GM19035 (cell line): ENCODE results near the gene SLC25A21.
"Not testable (repeated sequence)": the region's sequence is repeated elsewhere in the genome, so short reads cannot be mapped to it uniquely, and the experiment has no call there.

Experiments used
- ATAC-seq: cut with Tn5 transposase; IDR thresholded peaks from one replicate; pipeline ENCODE4 v1.9.1; 2021; ENCODE audit not compliant: unreplicated experiment

Gene SLC25A21

DNA sequence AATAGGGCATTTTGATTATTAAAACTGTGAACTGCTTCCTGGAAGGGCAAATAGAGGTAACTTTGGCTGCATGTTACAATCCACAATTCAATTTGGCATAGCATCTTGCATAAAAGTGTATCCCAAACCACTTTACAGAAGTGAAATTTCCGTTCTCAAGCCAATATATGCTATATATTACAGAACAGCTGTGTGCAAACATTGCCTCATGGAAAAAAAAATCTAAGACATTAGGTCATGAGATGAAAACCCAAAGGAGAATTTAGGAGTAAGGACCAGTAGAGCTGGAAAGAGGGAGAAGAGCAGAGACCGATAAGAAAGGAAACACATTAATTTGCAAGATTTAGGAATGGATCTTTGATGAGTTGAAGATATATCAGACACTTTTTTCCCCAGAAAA is 271.6 kb downstream of the SLC25A21 start:
- no peak for ATAC-seq

DNA sequence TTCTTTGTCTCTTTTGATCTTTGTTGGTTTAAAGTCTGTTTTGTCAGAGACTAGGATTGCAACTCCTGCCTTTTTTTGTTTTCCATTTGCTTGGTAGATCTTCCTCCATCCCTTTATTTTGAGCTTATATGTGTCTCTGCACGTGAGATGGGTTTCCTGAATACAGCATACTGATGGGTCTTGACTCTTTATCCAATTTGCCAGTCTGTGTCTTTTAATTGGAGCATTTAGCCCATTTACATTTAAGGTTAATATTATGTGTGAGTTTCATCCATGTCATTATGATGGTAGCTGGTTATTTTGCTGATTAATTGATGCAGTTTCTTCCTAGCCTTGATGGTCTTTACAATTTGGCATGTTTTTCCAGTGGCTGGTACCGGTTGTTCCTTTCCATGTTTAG is 276.1 kb downstream of the SLC25A21 start:
- not testable (repeated sequence) for ATAC-seq

DNA sequence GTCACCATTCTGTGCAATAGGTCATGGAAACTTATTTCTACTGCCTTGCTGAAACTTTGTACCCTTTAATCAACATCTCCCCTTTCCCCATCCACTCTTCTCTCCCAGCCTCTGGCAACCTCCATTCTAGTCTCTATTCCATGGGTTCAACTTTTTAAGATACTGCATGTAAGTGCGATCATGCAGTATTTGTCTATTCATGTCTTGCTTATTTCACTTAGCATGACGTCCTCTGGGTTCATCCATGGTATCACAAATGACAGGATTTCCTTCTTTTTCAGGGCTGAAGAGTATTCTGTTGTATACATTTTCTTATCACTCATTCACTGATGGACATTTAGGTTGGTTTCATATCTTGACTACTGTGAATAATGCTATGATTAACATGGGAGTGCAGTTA is 288.4 kb downstream of the SLC25A21 start:
- no peak for ATAC-seq

DNA sequence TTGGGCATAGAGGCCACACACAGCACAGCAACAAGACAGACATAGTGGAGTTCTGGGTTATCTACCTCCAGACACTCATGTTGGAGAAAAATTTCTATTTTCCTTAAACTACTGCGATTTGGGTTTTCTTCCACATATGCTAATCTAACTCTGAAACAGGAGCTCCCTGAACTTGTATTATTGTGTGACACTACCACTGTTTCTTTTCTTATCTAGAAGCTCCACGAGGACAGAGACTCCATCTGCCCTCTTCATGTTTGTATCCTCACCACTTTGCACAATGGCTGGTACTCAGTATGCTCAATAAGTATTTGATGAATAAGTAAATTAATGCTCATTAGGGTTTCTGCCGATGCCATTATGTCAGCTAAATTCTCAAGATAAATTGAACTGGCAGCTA is 292.1 kb downstream of the SLC25A21 start:
- no peak for ATAC-seq

DNA sequence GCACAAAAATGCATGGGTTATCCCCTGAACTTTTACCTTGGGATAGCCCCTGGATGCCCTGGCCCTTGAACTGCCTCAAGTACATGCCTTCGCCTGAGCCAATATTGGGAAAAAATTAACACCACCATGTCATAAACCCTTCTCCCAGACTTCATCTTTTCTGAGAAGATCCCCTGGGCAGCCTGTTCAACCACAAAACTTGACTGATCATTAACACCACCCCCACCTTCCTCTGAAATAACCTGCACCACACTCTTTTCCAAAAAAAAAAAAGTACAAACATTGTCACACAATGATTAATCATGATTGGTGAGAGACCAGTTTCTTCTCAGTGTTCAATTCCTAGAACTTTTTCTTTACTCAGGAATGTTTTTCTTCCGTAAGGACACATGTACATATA is 292.8 kb downstream of the SLC25A21 start:
- ATAC-seq = no peak

DNA sequence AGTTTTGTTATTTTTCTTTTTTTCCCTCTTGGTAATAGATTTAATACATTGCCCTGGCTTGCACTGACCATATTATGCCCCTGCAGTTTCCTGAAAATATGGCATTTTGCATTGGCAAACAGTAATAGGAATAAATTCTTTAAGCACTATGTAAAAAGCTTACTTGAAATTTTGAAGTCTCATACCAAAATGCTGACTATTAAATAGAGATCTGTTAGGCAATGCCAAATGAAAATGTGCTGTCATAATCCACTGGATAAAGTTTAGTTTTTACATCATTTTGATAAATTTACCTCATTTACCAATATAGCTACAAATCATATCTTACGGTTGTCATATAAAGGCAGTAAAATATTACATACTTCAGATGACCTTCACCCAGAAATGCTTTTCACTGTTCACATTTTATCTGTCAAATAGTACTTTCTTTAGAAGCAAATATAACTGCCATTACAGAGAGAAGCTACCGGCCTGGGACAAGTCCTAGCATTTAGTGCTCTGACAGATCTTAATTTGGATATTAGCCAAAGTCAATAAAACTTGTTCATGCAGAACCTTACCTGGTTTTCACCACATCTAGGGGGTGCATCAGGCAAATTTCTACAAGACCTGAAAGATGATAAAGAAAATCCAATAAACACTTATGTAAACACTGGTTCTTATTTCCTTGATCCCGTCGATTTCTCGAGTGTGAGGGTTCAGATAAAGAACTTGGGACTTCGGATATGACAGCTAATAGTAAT is 297.8 kb downstream of the SLC25A21 start:
- ATAC-seq = no peak

DNA sequence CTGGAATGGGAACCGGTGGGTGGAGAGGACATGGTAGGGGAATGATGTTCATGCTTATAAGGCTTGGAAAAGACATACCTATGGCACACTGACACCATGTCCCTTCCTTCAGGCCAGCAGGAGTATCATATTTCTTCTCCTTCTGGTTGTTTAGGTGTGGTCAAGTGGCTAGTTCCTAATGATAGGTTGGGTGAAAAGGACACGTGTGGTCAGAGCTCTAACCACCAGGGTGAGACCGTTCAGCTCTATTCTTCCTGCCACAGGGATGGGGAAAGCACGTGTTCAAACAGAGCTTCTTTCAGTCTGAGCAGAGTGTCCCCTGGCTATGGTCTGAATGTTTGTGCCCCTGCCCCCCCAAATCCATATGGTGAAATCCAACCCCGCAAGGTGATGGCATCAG is 301.6 kb downstream of the SLC25A21 start:
- no peak for ATAC-seq

DNA sequence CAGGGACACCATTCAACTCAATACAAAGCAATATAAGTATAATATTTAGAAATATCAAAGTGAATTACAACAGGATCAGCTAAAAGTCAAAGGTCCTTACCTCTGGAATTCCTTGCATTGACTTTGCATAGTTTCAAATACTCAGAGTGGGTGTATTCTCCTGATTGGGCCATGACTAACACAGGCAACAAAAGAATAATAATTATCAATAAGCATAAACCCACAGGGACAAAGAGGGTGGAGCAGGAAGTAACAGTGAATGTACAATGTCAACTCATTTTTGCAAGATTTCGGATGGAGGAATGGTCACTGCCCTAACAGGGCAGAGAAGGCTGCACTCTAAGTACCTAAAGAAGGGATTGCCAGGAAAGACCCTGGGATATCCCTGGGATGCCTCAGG is 303.3 kb downstream of the SLC25A21 start:
- ATAC-seq = no peak

DNA sequence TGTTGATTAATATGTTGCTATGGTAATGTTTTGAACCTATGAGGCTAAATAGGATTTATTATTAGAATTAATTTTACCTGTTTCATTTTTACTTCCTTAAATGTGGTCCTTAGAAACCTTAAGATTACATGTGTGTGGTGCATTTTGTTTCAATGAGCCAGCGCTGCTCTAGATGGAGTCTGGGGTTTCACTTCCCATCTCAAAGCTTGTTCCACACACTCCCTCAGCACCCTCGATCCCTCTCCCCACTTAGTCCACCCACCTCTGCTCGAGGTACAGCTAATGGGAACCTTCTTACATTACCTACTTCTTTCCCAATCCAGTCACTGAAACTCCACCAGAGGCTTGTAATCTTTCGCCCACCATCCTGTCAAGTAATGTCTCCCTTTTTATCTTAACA is 305.5 kb downstream of the SLC25A21 start:
- ATAC-seq = peak; percentile 75

DNA sequence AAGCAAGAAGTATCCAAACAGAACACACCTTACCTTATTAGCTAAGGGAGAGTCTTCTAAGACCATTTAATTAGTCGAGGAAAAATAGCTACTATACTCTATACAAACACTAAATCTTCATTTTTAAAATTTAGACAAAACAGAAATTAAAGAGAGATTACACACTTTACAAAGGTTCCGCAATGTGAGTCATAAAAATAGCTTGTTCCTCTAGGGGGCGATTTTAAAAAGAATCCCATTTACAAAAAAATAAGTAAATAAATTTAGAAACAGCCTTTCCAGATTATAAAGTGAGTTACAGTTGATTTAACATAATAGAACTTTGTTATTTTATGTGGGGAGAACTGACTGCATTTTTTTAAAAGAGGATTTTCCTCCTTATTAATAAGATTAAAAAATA is 309.1 kb downstream of the SLC25A21 start:
- no peak for ATAC-seq

DNA sequence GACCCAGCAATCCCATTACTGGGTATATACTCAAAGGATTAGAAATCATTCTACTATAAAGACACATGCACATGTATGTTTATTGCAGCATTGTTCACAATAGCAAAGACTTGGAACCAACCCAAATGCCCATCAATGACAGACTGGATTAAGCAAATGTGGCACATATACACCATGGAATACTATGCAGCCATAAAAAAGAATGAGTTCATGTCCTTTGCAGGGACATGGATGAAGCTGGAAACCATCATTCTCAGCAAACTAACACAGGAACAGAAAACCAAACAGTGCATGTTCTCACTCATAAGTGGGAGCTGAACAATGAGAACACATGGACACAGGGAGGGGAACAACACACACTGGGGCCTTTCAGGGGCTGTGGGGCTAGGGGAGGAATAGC is 310.2 kb downstream of the SLC25A21 start:
- ATAC-seq = not testable (repeated sequence)

DNA sequence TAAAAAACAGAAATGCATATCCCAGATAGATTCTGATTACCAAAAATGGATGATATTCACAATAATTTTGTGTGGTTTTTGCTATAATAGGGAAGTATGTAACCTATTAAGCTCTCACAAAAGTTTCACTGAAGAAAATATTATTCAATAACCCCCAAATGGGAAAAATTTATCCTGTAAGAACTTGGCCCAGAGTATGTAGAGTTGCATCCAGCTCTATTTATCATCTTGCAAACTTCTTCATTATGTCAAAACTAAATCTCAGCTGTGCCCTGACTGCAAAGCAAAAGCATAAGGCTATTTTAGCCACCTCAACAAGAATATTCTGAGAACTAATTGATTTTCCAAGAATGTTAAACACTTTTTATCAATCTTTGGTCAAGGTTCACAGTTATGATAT is 311.6 kb downstream of the SLC25A21 start:
- no peak for ATAC-seq

DNA sequence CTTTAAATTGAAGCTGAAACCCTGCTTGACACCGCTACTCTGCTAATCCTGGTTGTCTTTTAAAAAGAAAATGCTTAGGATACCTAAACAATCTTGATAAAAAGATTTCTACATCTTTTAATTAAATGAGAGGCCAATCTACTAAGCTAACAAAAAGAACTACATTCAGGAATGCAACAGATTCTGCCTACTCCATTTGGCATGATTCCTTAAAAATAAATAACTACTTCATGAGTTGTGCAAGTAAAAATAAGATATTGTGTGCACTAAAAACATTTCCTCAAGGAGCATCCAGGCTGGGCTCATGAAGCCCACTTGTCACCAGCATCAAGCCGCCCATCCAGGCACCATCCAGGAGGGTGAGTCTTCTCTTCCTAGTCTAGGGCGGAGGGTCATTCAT is 313.3 kb downstream of the SLC25A21 start:
- no peak for ATAC-seq

DNA sequence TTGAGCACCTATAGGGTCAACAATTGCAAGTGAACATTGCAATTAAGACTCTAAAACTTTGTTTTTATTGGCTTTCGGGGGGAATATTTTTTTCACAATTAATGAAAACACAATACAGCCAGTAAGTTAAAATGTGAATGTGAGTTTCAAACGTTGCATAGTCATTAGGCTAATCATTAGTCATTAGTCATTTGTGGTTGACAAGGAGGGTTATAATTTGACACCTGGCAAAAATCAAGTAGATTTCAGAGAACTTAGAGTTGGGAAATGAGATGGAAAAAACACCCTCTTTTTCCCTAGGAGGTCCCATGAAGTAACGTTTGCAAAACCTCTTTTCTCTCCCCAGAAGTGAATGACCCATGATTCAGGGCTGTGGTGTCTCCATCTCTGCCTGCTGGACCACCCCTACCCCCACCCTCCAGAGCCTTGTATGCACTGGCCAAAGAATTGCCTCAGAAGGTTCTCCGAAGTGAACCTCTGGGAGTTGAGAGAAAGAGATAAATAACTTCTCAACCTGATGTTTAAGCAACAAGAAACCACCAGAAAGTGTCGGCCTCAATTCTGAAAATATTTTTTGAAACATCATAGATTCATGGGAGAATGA is 314.5 kb downstream of the SLC25A21 start:
- no peak for ATAC-seq

DNA sequence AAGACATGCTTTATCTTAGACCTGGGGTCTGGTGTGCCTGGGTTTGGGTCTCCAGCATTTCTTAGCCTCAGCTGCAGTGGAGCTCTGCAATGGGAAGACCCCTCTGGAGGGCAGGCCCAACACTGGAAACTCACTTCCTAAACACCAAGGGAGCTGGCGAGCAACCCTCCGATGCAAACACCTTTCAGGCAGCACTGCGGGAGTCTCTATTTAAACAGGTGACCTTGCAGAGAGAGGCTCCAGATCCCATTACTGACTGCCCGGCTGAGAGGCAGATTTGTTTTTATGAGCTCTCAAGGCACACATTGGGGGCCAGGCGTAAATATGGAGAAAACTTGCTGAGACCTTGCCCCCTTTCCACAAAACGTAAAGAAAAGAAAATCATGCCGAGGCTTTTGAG is 315.3 kb downstream of the SLC25A21 start:
- ATAC-seq = no peak

DNA sequence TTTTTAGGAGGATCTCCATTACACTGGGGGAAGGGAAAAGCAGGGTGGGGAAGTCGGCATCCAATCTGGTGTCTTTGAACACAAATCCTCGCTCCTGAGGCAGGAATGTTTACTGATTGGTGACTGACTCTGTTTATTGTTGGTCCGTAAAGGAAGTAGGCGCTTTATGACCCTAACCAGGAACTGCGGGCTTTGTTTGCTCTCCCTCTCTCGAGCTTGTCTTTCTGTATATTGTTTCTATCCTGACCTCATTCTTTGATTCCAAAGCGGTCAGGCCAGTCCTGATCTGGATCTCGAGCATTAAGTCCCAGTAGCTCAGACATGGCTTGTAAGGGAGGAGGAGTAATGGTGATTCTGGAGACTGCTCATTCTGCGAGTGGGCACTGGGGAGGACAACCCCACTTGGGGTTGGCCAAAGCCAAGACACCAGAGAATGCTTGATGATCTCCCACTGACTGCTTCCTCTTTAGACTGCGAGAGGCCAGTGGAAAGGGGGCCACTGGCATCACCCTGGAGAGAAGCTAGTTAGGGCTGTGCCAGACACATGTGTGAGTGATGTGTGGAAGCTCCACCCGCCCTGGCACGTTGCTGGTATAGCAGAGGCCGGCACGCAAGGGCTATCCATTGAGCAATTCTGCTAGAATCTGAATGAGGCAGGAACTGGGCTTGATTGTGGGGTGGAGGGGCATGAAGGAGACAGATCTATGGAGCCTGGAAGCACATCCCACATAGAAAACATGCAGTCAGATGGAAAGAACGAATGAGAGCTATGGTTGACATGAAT is 316.1 kb downstream of the SLC25A21 start:
- ATAC-seq = no peak

DNA sequence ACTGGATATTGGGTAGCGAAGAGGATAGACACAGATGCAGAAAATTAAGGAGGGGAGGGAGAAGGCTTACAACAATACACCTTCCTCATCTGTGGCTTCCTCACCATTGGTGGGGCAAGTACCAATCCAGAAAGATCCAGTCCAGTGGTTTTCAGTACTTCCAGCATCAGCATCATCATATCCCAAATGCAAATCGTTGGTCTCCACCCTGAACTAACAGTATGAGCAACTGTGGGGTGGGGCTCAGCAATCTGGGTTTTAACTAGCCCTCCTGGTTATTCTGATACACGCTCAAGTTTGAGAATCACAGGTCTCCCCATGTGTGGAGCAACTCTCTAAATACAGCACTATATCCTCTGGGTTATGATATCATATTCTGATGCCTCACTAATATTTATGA is 317.0 kb downstream of the SLC25A21 start:
- ATAC-seq = no peak

DNA sequence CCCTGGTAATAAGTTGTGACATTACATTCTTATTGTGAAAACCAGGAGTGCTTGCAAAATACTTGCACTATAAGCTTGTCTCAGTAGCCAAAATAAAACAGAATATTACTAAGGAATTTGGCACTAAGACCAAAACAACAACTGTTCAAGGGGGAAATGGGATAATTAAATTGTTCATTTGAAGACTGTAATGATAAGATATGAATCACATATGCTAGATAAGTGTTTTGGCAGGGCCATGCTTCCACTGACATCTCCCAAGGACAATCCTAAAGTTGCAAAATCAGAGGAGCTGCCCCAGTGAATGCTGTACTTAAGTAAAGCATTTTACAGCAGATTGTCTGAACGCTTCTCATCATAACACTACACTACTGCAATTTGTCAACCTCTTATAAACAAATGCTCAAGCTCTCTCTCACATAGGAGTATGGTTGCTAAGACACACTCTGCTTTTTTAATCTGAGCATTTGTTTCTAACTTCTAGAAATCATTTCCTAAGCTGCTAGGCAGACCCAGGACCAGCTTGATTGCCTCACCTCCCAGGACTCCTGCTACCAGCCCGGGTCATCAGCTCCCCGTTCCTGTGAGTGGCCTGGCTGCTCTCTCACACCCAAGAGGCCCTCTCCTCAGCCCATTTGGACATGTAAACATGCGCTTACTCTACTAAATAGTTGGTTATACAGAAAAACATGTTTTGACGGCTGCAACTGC is 319.3 kb downstream of the SLC25A21 start:
- ATAC-seq = no peak

DNA sequence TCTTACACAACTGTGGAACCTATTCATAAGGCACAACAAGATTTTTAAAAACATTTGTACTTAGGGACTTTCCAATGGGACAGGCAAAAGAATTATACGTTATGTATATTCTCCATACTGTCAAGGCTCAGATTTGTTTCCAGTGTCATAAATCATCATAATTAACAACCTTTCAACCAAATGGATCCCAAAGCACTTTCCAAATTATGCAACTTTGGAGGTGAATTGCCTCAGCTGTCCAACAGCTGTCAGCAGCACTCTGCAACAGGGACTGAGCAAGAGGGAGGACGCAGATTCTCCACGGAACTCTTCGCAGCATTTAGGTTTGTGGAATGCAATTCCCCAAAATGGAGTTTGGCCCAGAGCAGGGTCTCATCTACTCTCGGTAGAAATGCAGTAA is 324.2 kb downstream of the SLC25A21 start:
- no peak for ATAC-seq

DNA sequence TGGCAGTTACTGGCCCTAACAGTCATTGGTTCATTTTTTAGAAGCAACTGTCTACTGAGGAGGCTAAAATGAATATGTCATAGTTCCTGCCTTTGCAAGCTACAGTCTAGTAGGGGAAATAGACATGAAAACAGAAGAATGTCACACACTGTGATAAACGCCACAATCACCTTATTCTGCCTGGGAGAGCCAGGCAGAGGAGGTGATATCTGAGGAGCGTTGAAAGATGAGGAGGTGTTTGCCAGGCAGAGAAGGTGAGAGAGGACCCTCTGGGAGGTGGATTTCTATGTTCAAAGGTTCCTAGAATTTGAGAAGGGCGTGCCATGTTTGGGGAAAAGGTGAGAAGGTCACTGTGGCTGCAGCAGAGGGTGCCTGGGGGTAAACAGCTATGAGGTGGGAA is 325.0 kb downstream of the SLC25A21 start:
- ATAC-seq = no peak

DNA sequence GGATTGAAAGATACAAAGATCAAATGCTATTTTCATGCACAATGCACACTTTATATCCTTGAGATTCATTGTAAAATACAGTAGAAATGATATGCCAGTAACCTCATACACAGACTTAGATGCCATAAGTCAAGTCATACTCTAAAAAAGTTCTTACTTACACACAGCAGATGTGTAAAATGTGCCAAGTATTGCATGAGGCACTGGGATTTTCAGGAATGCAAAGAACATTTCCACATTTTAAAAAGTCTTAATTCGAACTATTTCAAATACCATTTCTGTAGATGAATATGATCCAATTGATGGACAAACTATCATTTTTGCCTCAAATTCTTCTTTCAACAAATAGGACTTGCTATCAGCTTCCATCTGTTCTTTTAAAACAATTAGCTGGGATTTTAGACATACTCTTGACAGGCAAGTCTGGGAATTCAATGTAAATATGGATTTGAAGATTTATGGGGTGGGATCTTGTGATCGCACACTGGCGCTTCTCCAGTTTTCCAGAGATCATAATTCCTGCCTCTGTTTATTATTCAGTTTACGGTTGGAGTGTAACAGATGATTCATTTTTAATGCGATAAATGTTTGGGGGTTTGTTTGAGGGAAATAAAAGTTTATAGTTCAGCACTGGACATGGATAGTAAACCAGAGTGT is 326.9 kb downstream of the SLC25A21 start:
- ATAC-seq = no peak
